Measurements from ENCODE around the gene NFATC1. TPM values are rescaled to one million over a fixed set of nuclear protein-coding genes. Genes with fewer than 3 reads are reported as not detected.
A peak's percentile ranks its signal among the peaks of the same experiment; 100 is the strongest.

Gene NFATC1
- total RNA-seq, 4 donors from 2014 or later: 0.79 to 4.8 (median 2.6) TPM

- no peak for DNase-seq
- intact Hi-C loops (cut with DNase I): no loop called here
- H3K27ac ChIP-seq: peak overlapping the region; percentile 77 to 92 (median 84)
- H3K27me3 ChIP-seq: peaks cover 0 to 80% (median 0%) of the 10 kb centered on the region in 4 donors
- H3K36me3 ChIP-seq: no peaks in the 10 kb centered on the region
- peaks cover 36 to 79% (median 41%) of the 10 kb centered on the region in 3 donors for H3K4me1 ChIP-seq
- TF ChIP-seq CTCF (IDR thresholded peaks at IDR 0.05) (no peak), POLR2A (IDR thresholded peaks at IDR 0.05) (no peak)
- 74 to 78% methylated on average over 16 of the region's 58 CpGs for WGBS, 2 donors
- peak overlapping the region; percentile 56 to 93 (median 70) for H3K4me3 ChIP-seq
- H3K9me3 ChIP-seq: no peaks in the 10 kb centered on the region
Measured at GRCh38 chr18:79400591-79401381, 5.1 kb downstream of the NFATC1 start.

GRCh38 chr18:79401494-79402208, 5.9 kb downstream of the NFATC1 start:
- intact Hi-C loops (cut with DNase I): no loop called here

GRCh38 chr18:79402209-79402576, 6.5 kb downstream of the NFATC1 start:
- Histone ChIP-seq H3K27ac (peak overlapping the region in 3 of 4 donors; percentile 70 to 92 (median 89)), H3K27me3 (peaks cover 0 to 66% (median 0%) of the 10 kb centered on the region in 4 donors), H3K4me3 (no peak overlapping the region), H3K9me3 (no peaks in the 10 kb centered on the region), H3K36me3 (no peaks in the 10 kb centered on the region), H3K4me1 (peaks cover 24 to 75% (median 34%) of the 10 kb centered on the region in 3 donors)
- no peak for DNase-seq
- WGBS, 2 donors: 67% methylated on average over 5 of the region's 16 CpGs; no CpG with 5 or more reads in 1 of the 2 donors
- TF ChIP-seq POLR2A (IDR thresholded peaks at IDR 0.05) (no peak), CTCF (IDR thresholded peaks at IDR 0.05) (no peak)
- intact Hi-C loops (cut with DNase I): no loop called here

More at GRCh38 chr18:79401494-79402208, 5.9 kb downstream of the NFATC1 start:
- Histone ChIP-seq H3K9me3 (no peaks in the 10 kb centered on the region), H3K4me1 (peaks cover 27 to 78% (median 38%) of the 10 kb centered on the region in 3 donors), H3K27ac (peak overlapping the region; percentile 34 to 92 (median 84)), H3K27me3 (peaks cover 0 to 71% (median 0%) of the 10 kb centered on the region in 4 donors), H3K36me3 (no peaks in the 10 kb centered on the region), H3K4me3 (peak overlapping the region in 2 of 4 donors; percentile 81 to 93)
- TF ChIP-seq POLR2A (IDR thresholded peaks at IDR 0.05) (no peak), CTCF (IDR thresholded peaks at IDR 0.05) (no peak)
- DNase-seq: no peak
- WGBS, 2 donors: 93% methylated on average over 5 of the region's 32 CpGs; no CpG with 5 or more reads in 1 of the 2 donors

GRCh38 chr18:79402977-79403722, 7.4 kb downstream of the NFATC1 start:
- DNase-seq: no peak
- Histone ChIP-seq H3K27me3 (peaks cover 0 to 56% (median 0%) of the 10 kb centered on the region in 4 donors), H3K36me3 (no peaks in the 10 kb centered on the region), H3K4me1 (peaks cover 24 to 72% (median 34%) of the 10 kb centered on the region in 3 donors), H3K9me3 (no peaks in the 10 kb centered on the region), H3K4me3 (peak overlapping the region in 2 of 4 donors; percentile 10 to 40), H3K27ac (peak overlapping the region; percentile 42 to 89 (median 69))
- 18 to 24% methylated on average over 18 to 24 of the region's 27 CpGs for WGBS, 2 donors
- intact Hi-C loops (cut with DNase I): no loop called here
- no peak for TF ChIP-seq CTCF (IDR thresholded peaks at IDR 0.05)
- peak in 1 of 4 donors; percentile 16 for TF ChIP-seq POLR2A (IDR thresholded peaks at IDR 0.05)

All from esophagus squamous epithelium (tissue), 5 donors.